ENCODE results near the gene PNPLA1. TPM values are rescaled to one million over a fixed set of nuclear protein-coding genes. Genes with fewer than 3 reads are reported as not detected.
A peak's percentile ranks its signal among the peaks of the same experiment; 100 is the strongest.

Gene PNPLA1
- total and polyA plus RNA-seq, 4 experiments from 2014 or later = 0.42 TPM; not detected in 3

GRCh38 chr6:36226438-36227047, 43.3 kb upstream of the PNPLA1 start:
- no peak overlapping the region for H3K4me3 ChIP-seq (ENCODE audit: low read length in 2 of 2)
- no peaks in the 10 kb centered on the region for H3K27me3 Mint-ChIP-seq
- no peaks in the 10 kb centered on the region for H3K27me3 ChIP-seq (ENCODE audit: insufficient read depth, low read length)
- ChIA-PET CTCF (ENCODE audit: partially characterized antibody) (no interaction called here), POLR2A (ENCODE audit: partially characterized antibody) (no interaction called here)
- peaks cover 65% of the 10 kb centered on the region for H3K36me3 ChIP-seq (ENCODE audit: insufficient read depth, low read length)
- no peak for DNase-seq
- H3K9me3 ChIP-seq (ENCODE audit: control insufficient read depth in 1 of 2, low read length in 2 of 2) = no peaks in the 10 kb centered on the region
- H3K27ac ChIP-seq (ENCODE audit: low read depth, low read length) = no peak overlapping the region
- H3K9me3 Mint-ChIP-seq = no peaks in the 10 kb centered on the region
- H3K4me1 ChIP-seq (ENCODE audit: insufficient read depth, low read length) = peaks cover 5% of the 10 kb centered on the region
- peaks cover 0 to 6% (median under 1%) of the 10 kb centered on the region in 4 donors for H3K4me1 Mint-ChIP-seq
- peak overlapping the region in 1 of 7 donors; percentile 24 for H3K27ac Mint-ChIP-seq
- peaks cover 58 to 88% of the 10 kb centered on the region in 2 donors for H3K36me3 Mint-ChIP-seq
- no peak overlapping the region for H3K4me3 Mint-ChIP-seq
- intact Hi-C loops (cut with micrococcal nuclease) = no loop called here

DNA sequence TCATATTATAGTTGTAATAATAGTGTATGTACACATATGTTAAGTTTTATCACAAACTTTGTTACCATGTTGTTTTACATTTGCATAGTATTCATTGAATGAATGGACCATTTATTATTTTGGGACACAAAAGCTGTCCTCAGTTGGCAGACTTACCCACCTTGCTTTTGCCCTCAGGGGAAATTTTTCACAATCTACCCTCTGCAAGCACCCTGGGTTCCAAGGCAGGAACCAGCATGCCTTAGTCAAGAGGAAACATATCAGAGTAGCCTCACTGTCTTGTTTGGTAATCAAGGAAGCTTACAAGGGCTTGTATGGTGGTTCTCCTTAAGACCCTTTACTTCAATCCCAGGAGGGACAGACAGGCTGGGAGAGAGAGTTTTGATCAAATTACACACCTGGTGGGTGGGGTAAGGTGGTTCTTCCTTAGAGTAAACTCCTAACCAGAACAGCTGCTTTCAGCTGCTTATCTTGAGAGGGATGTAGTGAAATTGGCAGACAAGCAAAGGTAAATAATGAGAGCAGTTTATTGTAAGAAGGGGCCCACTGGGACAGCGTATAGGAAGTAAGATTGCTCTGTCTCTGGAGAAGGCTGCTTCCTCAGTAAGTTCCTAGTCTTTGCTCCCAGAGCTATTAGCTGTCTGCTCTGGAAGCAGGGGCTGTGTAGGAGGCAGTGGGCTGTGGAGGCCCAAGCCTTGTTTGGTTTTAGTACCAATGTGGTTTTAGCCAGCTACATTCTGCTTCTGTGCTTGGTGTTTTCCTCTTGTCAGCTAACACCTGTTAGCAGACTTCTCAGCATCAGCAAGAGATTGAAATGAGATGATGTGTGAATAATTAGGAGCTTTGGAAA, 42.3 kb upstream of the PNPLA1 start:
- H3K36me3 ChIP-seq (ENCODE audit: insufficient read depth, low read length) = peaks cover 63% of the 10 kb centered on the region
- H3K27me3 ChIP-seq (ENCODE audit: insufficient read depth, low read length) = no peaks in the 10 kb centered on the region
- ChIA-PET POLR2A (ENCODE audit: partially characterized antibody) (no interaction called here), CTCF (ENCODE audit: partially characterized antibody) (no interaction called here)
- no peak overlapping the region for H3K4me3 Mint-ChIP-seq
- intact Hi-C loops (cut with micrococcal nuclease) = no loop called here
- no peaks in the 10 kb centered on the region for H3K27me3 Mint-ChIP-seq
- peaks cover 0 to 6% (median under 1%) of the 10 kb centered on the region in 4 donors for H3K4me1 Mint-ChIP-seq
- H3K4me3 ChIP-seq (ENCODE audit: low read length in 2 of 2) = no peak overlapping the region
- H3K27ac ChIP-seq (ENCODE audit: low read depth, low read length) = no peak overlapping the region
- H3K4me1 ChIP-seq (ENCODE audit: insufficient read depth, low read length) = peaks cover 5% of the 10 kb centered on the region
- H3K9me3 ChIP-seq (ENCODE audit: control insufficient read depth in 1 of 2, low read length in 2 of 2) = no peaks in the 10 kb centered on the region
- peaks cover 59 to 87% of the 10 kb centered on the region in 2 donors for H3K36me3 Mint-ChIP-seq
- peak overlapping the region in 3 of 7 donors; percentile 17 to 74 (median 25) for H3K27ac Mint-ChIP-seq
- no peaks in the 10 kb centered on the region for H3K9me3 Mint-ChIP-seq
- no peak for DNase-seq

GRCh38 chr6:36229223-36229622, 40.6 kb upstream of the PNPLA1 start:
- Mint-ChIP-seq H3K27ac (peak overlapping the region in 2 of 7 donors; percentile 23 to 24), H3K4me3 (no peak overlapping the region), H3K4me1 (peaks cover 0 to 5% (median under 1%) of the 10 kb centered on the region in 4 donors), H3K36me3 (peaks cover 54 to 86% of the 10 kb centered on the region in 2 donors), H3K27me3 (no peaks in the 10 kb centered on the region), H3K9me3 (no peaks in the 10 kb centered on the region)
- Histone ChIP-seq H3K27ac (ENCODE audit: low read depth, low read length) (no peak overlapping the region), H3K36me3 (ENCODE audit: insufficient read depth, low read length) (peaks cover 55% of the 10 kb centered on the region), H3K9me3 (ENCODE audit: control insufficient read depth in 1 of 2, low read length in 2 of 2) (no peaks in the 10 kb centered on the region), H3K27me3 (ENCODE audit: insufficient read depth, low read length) (no peaks in the 10 kb centered on the region), H3K4me1 (ENCODE audit: insufficient read depth, low read length) (peaks cover 5% of the 10 kb centered on the region), H3K4me3 (ENCODE audit: low read length in 2 of 2) (no peak overlapping the region)
- no peak for DNase-seq
- CTCF ChIA-PET (ENCODE audit: partially characterized antibody) = no interaction called here
- intact Hi-C loops (cut with micrococcal nuclease) = no loop called here
- POLR2A ChIA-PET (ENCODE audit: partially characterized antibody) = no interaction called here

DNA sequence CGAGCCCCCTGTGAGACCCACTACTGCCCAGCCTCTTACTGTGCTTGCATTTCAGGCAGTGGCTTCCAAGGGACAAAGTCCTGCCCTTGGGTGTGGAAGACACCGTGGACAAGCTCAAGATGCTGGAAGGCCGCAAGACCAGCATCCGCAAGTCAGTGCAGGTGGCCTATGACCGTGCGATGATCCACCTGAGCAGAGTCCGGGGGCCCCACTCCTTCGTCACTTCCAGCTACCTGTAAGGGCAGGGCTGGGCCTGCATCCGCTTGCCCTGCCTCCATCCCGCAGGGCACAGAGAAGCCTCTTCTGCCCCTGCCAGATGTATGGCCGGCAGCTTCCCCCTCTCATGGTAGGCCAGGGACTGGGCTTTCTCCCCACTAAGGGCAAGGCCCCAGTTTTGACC, 39.5 kb upstream of the PNPLA1 start:
- no peak overlapping the region for H3K4me3 ChIP-seq (ENCODE audit: low read length in 2 of 2)
- H3K27me3 ChIP-seq (ENCODE audit: insufficient read depth, low read length) = no peaks in the 10 kb centered on the region
- Mint-ChIP-seq H3K27me3 (no peaks in the 10 kb centered on the region), H3K4me1 (peaks cover 2 to 6% (median 5%) of the 10 kb centered on the region in 4 donors), H3K9me3 (no peaks in the 10 kb centered on the region), H3K36me3 (peaks cover 51 to 76% of the 10 kb centered on the region in 2 donors), H3K27ac (peak overlapping the region in 1 of 7 donors; percentile 74), H3K4me3 (no peak overlapping the region)
- H3K27ac ChIP-seq (ENCODE audit: low read depth, low read length) = no peak overlapping the region
- no peaks in the 10 kb centered on the region for H3K9me3 ChIP-seq (ENCODE audit: control insufficient read depth in 1 of 2, low read length in 2 of 2)
- H3K4me1 ChIP-seq (ENCODE audit: insufficient read depth, low read length) = peaks cover 5% of the 10 kb centered on the region
- CTCF ChIA-PET (ENCODE audit: partially characterized antibody) = no interaction called here
- POLR2A ChIA-PET (ENCODE audit: partially characterized antibody) = no interaction called here
- peaks cover 48% of the 10 kb centered on the region for H3K36me3 ChIP-seq (ENCODE audit: insufficient read depth, low read length)
- intact Hi-C loops (cut with micrococcal nuclease) = no loop called here
- no peak for DNase-seq

- Mint-ChIP-seq H3K27me3 (no peaks in the 10 kb centered on the region), H3K4me1 (peaks cover 2 to 6% (median 5%) of the 10 kb centered on the region in 4 donors), H3K4me3 (no peak overlapping the region), H3K9me3 (no peaks in the 10 kb centered on the region), H3K27ac (no peak overlapping the region), H3K36me3 (peaks cover 44 to 64% of the 10 kb centered on the region in 2 donors)
- POLR2A ChIA-PET (ENCODE audit: partially characterized antibody) = no interaction called here
- Histone ChIP-seq H3K9me3 (ENCODE audit: control insufficient read depth in 1 of 2, low read length in 2 of 2) (no peaks in the 10 kb centered on the region), H3K4me3 (ENCODE audit: low read length in 2 of 2) (no peak overlapping the region), H3K36me3 (ENCODE audit: insufficient read depth, low read length) (peaks cover 40% of the 10 kb centered on the region), H3K27ac (ENCODE audit: low read depth, low read length) (no peak overlapping the region), H3K27me3 (ENCODE audit: insufficient read depth, low read length) (no peaks in the 10 kb centered on the region), H3K4me1 (ENCODE audit: insufficient read depth, low read length) (no peaks in the 10 kb centered on the region)
- DNase-seq = no peak
- CTCF ChIA-PET (ENCODE audit: partially characterized antibody) = no interaction called here
- intact Hi-C loops (cut with micrococcal nuclease) = no loop called here
Measured at GRCh38 chr6:36232172-36232571, 37.7 kb upstream of the PNPLA1 start.

DNA sequence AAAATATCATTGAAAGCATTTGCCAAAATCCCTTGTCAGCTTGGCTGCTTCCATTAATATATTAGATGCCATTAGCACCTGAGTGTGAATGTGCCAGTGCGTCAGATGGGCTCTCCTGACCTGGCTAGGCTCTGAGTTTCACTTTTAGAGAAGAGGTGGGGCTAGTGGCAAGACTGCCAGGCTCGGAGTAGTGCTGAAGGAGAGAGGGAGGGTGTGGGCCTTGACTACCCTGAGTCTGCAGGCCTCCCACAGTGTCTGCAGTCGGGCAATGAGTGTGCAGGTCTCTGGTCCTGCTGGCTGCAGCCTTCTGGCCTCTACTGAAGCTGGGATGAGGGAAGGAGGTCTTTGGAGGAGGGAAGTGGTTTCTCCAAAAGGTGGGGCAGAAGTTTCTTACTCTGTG, 34.6 kb upstream of the PNPLA1 start:
- no peak overlapping the region for H3K4me3 ChIP-seq (ENCODE audit: low read length in 2 of 2)
- peaks cover 9% of the 10 kb centered on the region for H3K36me3 ChIP-seq (ENCODE audit: insufficient read depth, low read length)
- no peak overlapping the region for H3K4me3 Mint-ChIP-seq
- no peak for DNase-seq
- H3K4me1 ChIP-seq (ENCODE audit: insufficient read depth, low read length) = no peaks in the 10 kb centered on the region
- ChIA-PET POLR2A (ENCODE audit: partially characterized antibody) (no interaction called here), CTCF (ENCODE audit: partially characterized antibody) (no interaction called here)
- H3K27ac ChIP-seq (ENCODE audit: low read depth, low read length) = no peak overlapping the region
- peaks cover 28 to 32% of the 10 kb centered on the region in 2 donors for H3K36me3 Mint-ChIP-seq
- no peaks in the 10 kb centered on the region for H3K27me3 Mint-ChIP-seq
- H3K27ac Mint-ChIP-seq = peak overlapping the region in 1 of 7 donors; percentile 25
- H3K9me3 Mint-ChIP-seq = no peaks in the 10 kb centered on the region
- peaks cover 2 to 6% (median 5%) of the 10 kb centered on the region in 4 donors for H3K4me1 Mint-ChIP-seq
- no peaks in the 10 kb centered on the region for H3K27me3 ChIP-seq (ENCODE audit: insufficient read depth, low read length)
- H3K9me3 ChIP-seq (ENCODE audit: control insufficient read depth in 1 of 2, low read length in 2 of 2) = no peaks in the 10 kb centered on the region
- intact Hi-C loops (cut with micrococcal nuclease) = no loop called here

GRCh38 chr6:36235862-36236261, 34.0 kb upstream of the PNPLA1 start:
- Mint-ChIP-seq H3K36me3 (peaks cover 26 to 27% of the 10 kb centered on the region in 2 donors), H3K4me3 (no peak overlapping the region), H3K27me3 (no peaks in the 10 kb centered on the region), H3K9me3 (no peaks in the 10 kb centered on the region), H3K4me1 (peaks cover 2 to 6% (median 5%) of the 10 kb centered on the region in 4 donors), H3K27ac (no peak overlapping the region)
- POLR2A ChIA-PET (ENCODE audit: partially characterized antibody) = no interaction called here
- H3K4me3 ChIP-seq (ENCODE audit: low read length in 2 of 2) = no peak overlapping the region
- no peak overlapping the region for H3K27ac ChIP-seq (ENCODE audit: low read depth, low read length)
- DNase-seq = no peak
- H3K4me1 ChIP-seq (ENCODE audit: insufficient read depth, low read length) = no peaks in the 10 kb centered on the region
- CTCF ChIA-PET (ENCODE audit: partially characterized antibody) = no interaction called here
- H3K36me3 ChIP-seq (ENCODE audit: insufficient read depth, low read length) = peaks cover 4% of the 10 kb centered on the region
- H3K9me3 ChIP-seq (ENCODE audit: control insufficient read depth in 1 of 2, low read length in 2 of 2) = no peaks in the 10 kb centered on the region
- intact Hi-C loops (cut with micrococcal nuclease) = no loop called here
- H3K27me3 ChIP-seq (ENCODE audit: insufficient read depth, low read length) = no peaks in the 10 kb centered on the region
